ENCODE results near the gene SLC24A3.

Gene SLC24A3

DNA sequence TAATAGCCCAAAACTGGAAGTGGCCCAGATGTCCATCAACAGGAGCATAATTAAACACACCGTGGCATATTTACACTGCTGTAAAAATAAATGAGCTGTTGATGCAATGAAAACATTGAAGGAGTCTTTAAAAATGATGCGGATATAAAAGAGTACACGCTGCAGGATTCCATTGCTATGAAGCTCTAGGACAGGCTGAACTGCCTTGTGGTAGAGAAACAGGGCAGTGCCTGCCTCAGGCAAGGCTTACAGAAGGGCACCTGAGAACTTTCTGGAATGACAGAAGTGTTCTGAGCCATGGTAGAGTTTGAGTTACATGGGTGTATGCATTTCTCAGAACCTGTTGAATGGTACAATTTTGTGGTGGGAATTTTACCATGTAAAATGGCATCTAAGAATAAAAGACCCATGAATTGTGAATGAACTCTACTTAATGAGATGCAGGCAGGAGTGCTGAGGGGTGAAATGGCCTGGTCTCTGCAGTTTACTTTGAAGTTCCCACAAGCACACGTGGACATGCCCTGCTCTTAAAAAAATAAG, 500.3 kb downstream of the SLC24A3 start:
- H3K4me3 ChIP-seq (replicated peaks; ENCODE audit: low read depth, low read length): no peak overlapping the region
- peaks cover 2% of the 10 kb centered on the region for H3K27me3 ChIP-seq (replicated peaks; ENCODE audit: control insufficient read depth, insufficient read depth, low read length)
- DNase-seq (ENCODE audit: extremely low read depth, insufficient read length): no peak
- TF ChIP-seq CTCF (IDR thresholded peaks at IDR 0.05; ENCODE audit: insufficient read depth, low read length, poor library complexity, severe bottlenecking): no peak
- H3K36me3 ChIP-seq (ENCODE audit: control insufficient read depth, insufficient read depth, low read length): no peaks in the 10 kb centered on the region

DNA sequence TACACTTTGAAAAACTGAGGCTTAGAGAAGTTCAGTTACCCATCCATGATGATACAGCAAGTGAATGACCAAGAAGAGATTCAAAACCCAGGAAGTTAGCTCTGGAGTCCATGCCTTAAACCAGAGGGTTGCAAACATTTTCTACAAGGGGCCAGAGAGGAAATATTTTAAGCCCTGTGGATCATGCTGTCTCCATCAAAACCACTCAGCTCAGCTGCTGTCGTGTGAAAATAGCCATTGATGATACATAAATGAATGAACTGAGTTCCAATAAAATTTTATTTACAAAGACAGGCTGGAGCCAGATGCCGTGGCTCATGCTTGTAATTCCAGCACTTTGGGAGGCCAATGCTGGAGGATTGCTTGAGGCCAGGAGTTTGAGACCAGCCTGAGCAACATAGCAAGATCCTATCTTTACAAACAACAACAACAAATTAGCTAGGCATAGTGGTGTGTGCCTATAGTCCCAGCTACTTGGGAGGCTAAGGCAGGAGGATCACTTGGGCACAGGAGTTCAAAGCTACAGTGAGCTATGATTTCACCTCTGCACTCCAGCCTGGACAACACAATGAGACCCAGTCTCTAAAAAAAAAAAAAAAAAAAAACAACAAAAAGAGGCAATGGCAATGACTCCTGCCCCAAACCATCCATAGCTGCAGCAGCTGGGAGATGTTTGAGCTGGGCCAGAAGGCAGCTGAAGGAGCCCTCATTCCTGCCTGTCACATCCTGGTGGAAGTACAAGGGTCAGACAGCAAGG, 501.6 kb downstream of the SLC24A3 start:
- no peak for TF ChIP-seq CTCF (IDR thresholded peaks at IDR 0.05; ENCODE audit: insufficient read depth, low read length, poor library complexity, severe bottlenecking)
- no peak overlapping the region for H3K4me3 ChIP-seq (replicated peaks; ENCODE audit: low read depth, low read length)
- DNase-seq (ENCODE audit: extremely low read depth, insufficient read length): no peak
- H3K27me3 ChIP-seq (replicated peaks; ENCODE audit: control insufficient read depth, insufficient read depth, low read length): no peaks in the 10 kb centered on the region; the same call in 1 of the 2 replicates
- H3K36me3 ChIP-seq (ENCODE audit: control insufficient read depth, insufficient read depth, low read length): no peaks in the 10 kb centered on the region

DNA sequence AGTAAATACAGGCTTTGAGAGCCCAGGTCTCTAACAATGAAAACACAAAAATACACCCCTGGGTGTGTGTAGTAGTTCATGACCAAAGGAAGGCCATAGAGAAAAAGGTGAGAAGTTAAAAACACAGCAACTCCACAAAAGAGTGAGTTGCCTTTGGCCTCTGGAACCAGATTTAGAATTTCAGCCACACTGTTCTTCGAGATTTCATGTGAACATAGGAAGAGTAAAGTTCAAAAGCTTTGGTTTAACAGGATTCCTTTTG, 502.1 kb downstream of the SLC24A3 start:
- no peaks in the 10 kb centered on the region for H3K36me3 ChIP-seq (ENCODE audit: control insufficient read depth, insufficient read depth, low read length)
- no peak overlapping the region for H3K4me3 ChIP-seq (replicated peaks; ENCODE audit: low read depth, low read length)
- TF ChIP-seq CTCF (IDR thresholded peaks at IDR 0.05; ENCODE audit: insufficient read depth, low read length, poor library complexity, severe bottlenecking): no peak
- DNase-seq (ENCODE audit: extremely low read depth, insufficient read length): no peak
- H3K27me3 ChIP-seq (replicated peaks; ENCODE audit: control insufficient read depth, insufficient read depth, low read length): no peaks in the 10 kb centered on the region; the same call in 1 of the 2 replicates

DNA sequence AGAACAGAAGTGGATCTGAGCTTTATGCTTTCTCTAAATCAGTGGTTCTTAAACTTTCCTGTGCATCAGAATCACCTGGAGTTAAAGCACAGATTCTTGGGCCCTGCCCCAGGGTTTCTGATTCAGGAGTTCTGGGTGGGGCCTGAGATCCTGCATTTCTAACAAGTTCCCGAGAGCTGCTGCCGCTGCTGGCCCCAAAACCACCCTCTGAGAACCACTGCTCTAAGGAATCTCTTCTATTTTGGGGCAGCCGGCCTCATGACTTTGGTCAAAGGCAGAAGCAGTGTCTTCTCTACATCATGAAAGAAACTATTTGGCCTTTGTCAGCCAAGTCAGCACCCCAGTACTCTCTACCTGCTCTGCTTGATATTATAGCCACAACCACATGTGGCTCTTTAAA, 503.5 kb downstream of the SLC24A3 start:
- DNase-seq (ENCODE audit: extremely low read depth, insufficient read length): no peak
- TF ChIP-seq CTCF (IDR thresholded peaks at IDR 0.05; ENCODE audit: insufficient read depth, low read length, poor library complexity, severe bottlenecking): no peak
- Histone ChIP-seq H3K27me3 (replicated peaks; ENCODE audit: control insufficient read depth, insufficient read depth, low read length) (peaks cover 1% of the 10 kb centered on the region; the same call in 1 of the 2 replicates), H3K36me3 (ENCODE audit: control insufficient read depth, insufficient read depth, low read length) (no peaks in the 10 kb centered on the region), H3K4me3 (replicated peaks; ENCODE audit: low read depth, low read length) (no peak overlapping the region)

- DNase-seq (ENCODE audit: extremely low read depth, insufficient read length): no peak
- no peaks in the 10 kb centered on the region for H3K36me3 ChIP-seq (ENCODE audit: control insufficient read depth, insufficient read depth, low read length)
- H3K27me3 ChIP-seq (replicated peaks; ENCODE audit: control insufficient read depth, insufficient read depth, low read length): peaks cover 2% of the 10 kb centered on the region; the same call in 1 of the 2 replicates
- no peak for TF ChIP-seq CTCF (IDR thresholded peaks at IDR 0.05; ENCODE audit: insufficient read depth, low read length, poor library complexity, severe bottlenecking)
- no peak overlapping the region for H3K4me3 ChIP-seq (replicated peaks; ENCODE audit: low read depth, low read length)
These were observed 506.4 kb downstream of the SLC24A3 start for GRCh38 chr20:19718880-19719279.
